PC-3 (cell line): ENCODE results near the gene CMSS1. TPM values are rescaled to one million over a fixed set of nuclear protein-coding genes. Genes with fewer than 3 reads are reported as not detected.

ENCODE experiments used
- ATAC-seq: fragments of 200-7000 bp; cut with Tn5 transposase; 2 replicates; pipeline ENCODE4 v1.9.1; 2020; ENCODE audit warnings: mild to moderate bottlenecking, moderate library complexity
- BruUV-seq: library from RNA; stranded (reverse); fragments of 400-500 nt; replicated peaks from 2 replicates; lab custom pipeline; 2021; lab: Mats Ljungman, UMichigan
- CTCF ChIA-PET: fragments of 300-600 bp; sonication (Branson Sonifier 250); formaldehyde crosslinking; loops from one replicate; lab custom pipeline; 2022; ENCODE audit warnings: antibody characterized with exemption; lab: Charles Lee
- POLR2A ChIA-PET: fragments of 300-600 bp; sonication (Branson Sonifier 250); formaldehyde crosslinking; loops from one replicate; lab custom pipeline; 2022; ENCODE audit warnings: antibody characterized with exemption; ENCODE audit not compliant: unreplicated experiment; lab: Charles Lee
- DNase-seq: peaks from one replicate; pipeline ENCODE4 v3.0.0-alpha.2; 2015
- H2AFZ ChIP-seq: fragments of 300-600 bp; sonication (generic); 2 replicates; pipeline ENCODE4 v1.6.0; 2016; ENCODE audit warnings: antibody characterized with exemption, low read length
- H3F3A ChIP-seq: fragments of 300-600 bp; sonication (generic); one replicate; pipeline ENCODE4 v1.6.0; 2017; ENCODE audit warnings: antibody characterized with exemption, low read length, control low read depth, mild to moderate bottlenecking; ENCODE audit not compliant: unreplicated experiment
- H3K27ac ChIP-seq: fragments of 300-600 bp; sonication (generic); 2 replicates; pipeline ENCODE4 v1.5.1; 2016; ENCODE audit warnings: mild to moderate bottlenecking, low read length
- H3K27me3 ChIP-seq: fragments of 300-600 bp; sonication (generic); 2 replicates; pipeline ENCODE4 v1.6.1; 2016; ENCODE audit warnings: low read length, mixed read lengths
- H3K36me3 ChIP-seq: fragments of 300-600 bp; sonication (generic); 2 replicates; pipeline ENCODE4 v1.6.1; 2016; ENCODE audit warnings: low read depth, mixed run types, low read length, mixed read lengths
- H3K4me1 ChIP-seq: fragments of 300-600 bp; sonication (generic); 2 replicates; pipeline ENCODE4 v1.5.1; 2016; ENCODE audit warnings: low read length; ENCODE audit not compliant: insufficient read depth
- H3K4me2 ChIP-seq: fragments of 300-600 bp; sonication (generic); 2 replicates; pipeline ENCODE4 v1.6.0; 2016; ENCODE audit warnings: low read length
- H3K4me3 ChIP-seq: fragments of 300-600 bp; sonication (generic); 2 replicates; pipeline ENCODE4 v1.5.1; 2016; ENCODE audit warnings: mild to moderate bottlenecking, low read length, mixed read lengths
- H3K79me2 ChIP-seq: fragments of 300-600 bp; sonication (generic); 2 replicates; pipeline ENCODE4 v1.6.1; 2017; ENCODE audit warnings: low read length, mixed read lengths
- H3K9ac ChIP-seq: fragments of 300-600 bp; sonication (generic); 2 replicates; pipeline ENCODE4 v1.6.0; 2016; ENCODE audit warnings: mild to moderate bottlenecking, low read length
- H3K9me2 ChIP-seq: fragments of 300-600 bp; sonication (generic); replicated peaks from 2 replicates; pipeline ENCODE4 v1.6.1; 2016; ENCODE audit warnings: mixed run types, low read length, mixed read lengths
- H3K9me3 ChIP-seq: fragments of 300-600 bp; sonication (generic); 2 replicates; pipeline ENCODE4 v1.6.1; 2016; ENCODE audit warnings: low read length, mixed read lengths
- H4K20me1 ChIP-seq: fragments of 300-600 bp; sonication (generic); 2 replicates; pipeline ENCODE4 v1.6.1; 2016; ENCODE audit warnings: low read length, mixed read lengths
- CTCF ChIP-seq: fragments of 300-600 bp; sonication (generic); conservative IDR thresholded peaks from 2 replicates; pipeline ENCODE4 v1.5.1; 2017; ENCODE audit warnings: antibody characterized with exemption, low read depth, mild to moderate bottlenecking, low read length
- EZH2 ChIP-seq: fragments of 300-600 bp; sonication (generic); IDR thresholded peaks from one replicate; pipeline ENCODE4 v1.6.1; 2017; ENCODE audit warnings: antibody characterized with exemption, mild to moderate bottlenecking, low read length; ENCODE audit not compliant: unreplicated experiment
- EZH2phosphoT487 ChIP-seq: fragments of 300-600 bp; sonication (generic); IDR thresholded peaks from 2 replicates; pipeline ENCODE4 v1.6.1; 2018; ENCODE audit warnings: mild to moderate bottlenecking, antibody characterized with exemption, low read length, borderline replicate concordance
- intact Hi-C: fragments of 100-400 bp; cut with micrococcal nuclease; formaldehyde crosslinking; loops from 2 replicates; pipeline ENCODE4 v1.9.0; 2023
- total RNA-seq: library from RNA; depleted of rRNA; stranded (reverse); fragments of >200 nt; gene quantifications from 2 replicates; pipeline ENCODE4 v1.2.3, GENCODE V29; 2014

The CMSS1 gene
- total RNA-seq, 1 experiment from 2014 or later = 63.1 TPM

- Histone ChIP-seq H3K36me3 (no peaks in the 10 kb centered on the region), H3K79me2 (no peaks in the 10 kb centered on the region), H4K20me1 (no peaks in the 10 kb centered on the region), H3K27me3 (no peaks in the 10 kb centered on the region), H2AFZ (no peak overlapping the region), H3K4me2 (no peak overlapping the region), H3K9me2 (no peaks in the 10 kb centered on the region), H3K27ac (no peak overlapping the region), H3K9me3 (no peaks in the 10 kb centered on the region), H3F3A (no peaks in the 10 kb centered on the region), H3K4me1 (peaks cover 40% of the 10 kb centered on the region), H3K4me3 (no peak overlapping the region), H3K9ac (no peak overlapping the region)
- DNase-seq = no peak
- POLR2A ChIA-PET = no interaction called here
- BruUV-seq = no TSS peak
- TF ChIP-seq CTCF (no peak), EZH2 (no peak), EZH2phosphoT487 (no peak)
- ATAC-seq = no peak
- intact Hi-C loops = no loop called here
- CTCF ChIA-PET = interaction anchor here (0.6 kb wide), 1 partner anchor 521 kb away, joined by 4 read pairs; no protein-coding TSS in a partner anchor
Measured at GRCh38 chr3:100067589-100067988, 249.9 kb downstream of the CMSS1 start.

DNA sequence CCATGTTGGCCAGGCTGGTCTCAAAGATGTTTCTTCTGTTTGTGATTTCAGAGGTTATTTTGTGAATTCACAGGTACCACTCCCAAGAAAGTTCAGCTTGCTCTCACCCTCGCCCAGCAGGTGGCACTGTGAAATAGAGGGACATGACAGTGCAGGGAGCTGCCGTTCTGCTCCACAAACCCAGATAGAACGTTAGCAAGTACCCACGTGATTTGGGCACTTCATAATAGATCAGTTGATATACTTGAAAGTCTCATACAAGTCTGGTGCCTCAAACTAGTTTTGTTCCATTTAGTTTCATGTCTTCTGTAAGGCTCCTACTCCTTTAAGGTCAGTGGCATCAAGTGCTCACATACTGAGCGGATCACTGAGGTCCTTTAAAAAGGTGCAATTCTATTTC, 251.2 kb downstream of the CMSS1 start:
- Histone ChIP-seq H3K27me3 (no peaks in the 10 kb centered on the region), H3K4me3 (no peak overlapping the region), H3K9me3 (no peaks in the 10 kb centered on the region), H4K20me1 (no peaks in the 10 kb centered on the region), H3K79me2 (no peaks in the 10 kb centered on the region), H2AFZ (0 out of 2 replicates have a peak overlapping the region, but pooled peaks have one; percentile 48), H3K4me2 (no peak overlapping the region), H3K9ac (no peak overlapping the region), H3K9me2 (no peaks in the 10 kb centered on the region), H3F3A (no peaks in the 10 kb centered on the region), H3K4me1 (peaks cover 43% of the 10 kb centered on the region), H3K36me3 (no peaks in the 10 kb centered on the region), H3K27ac (no peak overlapping the region)
- ChIA-PET POLR2A (interaction anchor here (0.5 to 1.0 kb wide), 2 partner anchors 186 to 213 kb away, joined by 3 to 6 read pairs; no protein-coding TSS in a partner anchor), CTCF (interaction anchor here (0.5 to 2.2 kb wide), 11 partner anchors 11 to 237 kb away, joined by 3 to 32 read pairs (median 3); no protein-coding TSS in a partner anchor)
- intact Hi-C loops = loop anchor here (1.0 to 2.0 kb wide), 8 partner anchors 18 to 242 kb away; no protein-coding TSS in a partner anchor
- TF ChIP-seq CTCF (peak; percentile 94), EZH2phosphoT487 (no peak)
- peak; percentile 79 for ATAC-seq
- no TSS peak for BruUV-seq
- DNase-seq = peak; percentile 90

GRCh38 chr3:100069472-100069871, 251.8 kb downstream of the CMSS1 start:
- no peaks in the 10 kb centered on the region for H3F3A ChIP-seq
- no peaks in the 10 kb centered on the region for H3K9me2 ChIP-seq

More at GRCh38 chr3:100069472-100069871, 251.8 kb downstream of the CMSS1 start:
- H3K79me2 ChIP-seq = no peaks in the 10 kb centered on the region
- H2AFZ ChIP-seq = no peak overlapping the region
- DNase-seq (peak; percentile 27), ATAC-seq (peak; percentile 59)
- H3K4me3 ChIP-seq = no peak overlapping the region
- H3K36me3 ChIP-seq = no peaks in the 10 kb centered on the region
- H4K20me1 ChIP-seq = no peaks in the 10 kb centered on the region
- intact Hi-C loops = loop anchor here (1.0 to 2.0 kb wide), 6 partner anchors 18 to 241 kb away; no protein-coding TSS in a partner anchor
- H3K4me2 ChIP-seq = no peak overlapping the region
- ChIA-PET CTCF (interaction anchor here (0.5 to 2.2 kb wide), 9 partner anchors 11 to 238 kb away, joined by 3 to 32 read pairs (median 3); no protein-coding TSS in a partner anchor), POLR2A (interaction anchor here (0.5 to 1.0 kb wide), 2 partner anchors 185 to 212 kb away, joined by 3 to 6 read pairs; no protein-coding TSS in a partner anchor)
- no TSS peak for BruUV-seq
- H3K27me3 ChIP-seq = no peaks in the 10 kb centered on the region
- H3K4me1 ChIP-seq = peaks cover 38% of the 10 kb centered on the region
- H3K27ac ChIP-seq = no peak overlapping the region
- H3K9me3 ChIP-seq = no peaks in the 10 kb centered on the region
- H3K9ac ChIP-seq = no peak overlapping the region
- TF ChIP-seq CTCF (no peak), EZH2phosphoT487 (no peak), EZH2 (no peak)
